Measurements from ENCODE around the gene CHMP5. TPM values are rescaled to one million over a fixed set of nuclear protein-coding genes. Genes with fewer than 3 reads are reported as not detected.
"Not testable (repeated sequence)": the region's sequence is repeated elsewhere in the genome, so short reads cannot be mapped to it uniquely, and the experiment has no call there.

The CHMP5 gene
- total RNA-seq, 1 donor, result 11.8 TPM

DNA sequence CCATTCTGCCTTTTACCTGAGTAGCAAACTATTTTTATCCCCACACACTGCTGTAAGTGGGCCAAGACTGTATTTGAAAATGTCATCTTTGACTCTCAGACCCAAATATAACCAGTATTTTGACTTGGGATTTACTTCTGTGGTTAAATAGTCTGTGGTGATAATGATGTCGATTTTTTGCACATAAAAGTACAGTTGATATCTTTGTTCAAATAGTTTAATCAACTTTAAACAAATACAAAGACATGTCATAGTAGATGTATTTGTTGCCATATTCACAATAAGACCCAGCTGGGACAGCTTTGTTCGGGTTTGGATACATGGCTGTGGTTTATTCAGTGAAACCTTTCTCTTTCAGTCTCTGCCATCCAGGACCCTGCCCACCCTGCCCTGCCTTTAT lies 45.9 kb downstream of the CHMP5 start:
- DNase-seq (ENCODE audit: low read depth in 2 of 3, low spot score in 2 of 3), result no peak

DNA sequence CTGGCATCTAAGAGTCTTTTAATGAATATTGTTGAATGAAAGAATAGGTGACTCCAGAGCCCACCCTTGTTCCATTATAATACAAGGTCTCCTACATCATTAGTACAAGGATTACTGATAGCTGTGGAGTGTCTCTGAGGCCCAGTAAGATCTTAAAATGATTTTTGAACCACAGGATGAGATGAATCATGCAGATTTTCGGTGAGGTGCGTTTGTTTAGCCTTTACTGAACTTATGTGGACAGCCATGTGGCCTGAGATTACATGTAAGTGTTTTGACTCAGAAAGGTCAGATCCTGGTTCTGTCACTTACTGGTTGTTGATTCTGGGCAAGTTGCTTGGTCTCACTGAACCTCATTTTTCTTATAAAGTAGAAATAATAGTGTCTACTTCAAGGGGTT lies 47.1 kb downstream of the CHMP5 start:
- DNase-seq (ENCODE audit: low read depth in 2 of 3, low spot score in 2 of 3), result no peak

DNA sequence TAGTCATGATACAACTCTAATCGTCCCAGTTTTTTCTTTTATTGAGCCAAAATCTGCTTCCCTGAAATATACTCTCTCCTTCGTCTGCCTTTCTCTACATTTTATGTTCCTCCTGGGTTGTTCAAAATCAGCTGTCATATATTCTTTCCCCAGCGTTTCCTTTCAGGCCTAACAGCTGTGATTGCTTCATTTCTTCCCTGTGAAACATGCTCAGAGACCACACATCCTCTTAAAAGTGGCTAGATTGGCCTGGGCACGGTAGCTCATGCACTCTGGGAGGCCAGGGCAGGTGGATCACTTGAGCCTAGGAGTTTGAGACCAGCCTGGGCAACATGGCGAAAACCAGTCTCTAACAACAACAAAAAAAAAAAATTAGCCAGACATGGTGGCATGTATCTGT lies 50.5 kb downstream of the CHMP5 start:
- DNase-seq (ENCODE audit: low read depth in 2 of 3, low spot score in 2 of 3), result no peak

DNA sequence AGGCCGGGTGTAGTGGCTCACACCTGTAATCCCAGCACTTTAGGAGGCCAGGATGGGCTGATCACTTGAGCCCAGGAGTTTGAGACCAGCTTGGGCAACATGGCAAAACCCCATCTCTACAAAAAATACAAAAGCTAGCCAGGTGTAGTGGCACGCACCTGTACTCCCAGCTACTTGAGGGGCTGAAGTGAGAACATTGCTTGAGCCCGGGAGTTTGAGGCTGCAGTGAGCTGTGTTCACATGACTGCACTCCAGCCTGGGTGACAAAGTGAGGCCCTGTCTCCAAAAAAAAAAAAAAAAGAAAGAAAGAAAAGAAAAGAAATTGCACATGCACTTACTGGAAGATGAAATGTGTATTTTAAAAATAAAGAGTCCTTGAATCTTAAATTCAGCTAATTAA lies 52.3 kb downstream of the CHMP5 start:
- DNase-seq (ENCODE audit: low read depth in 2 of 3, low spot score in 2 of 3), result not testable (repeated sequence)

DNA sequence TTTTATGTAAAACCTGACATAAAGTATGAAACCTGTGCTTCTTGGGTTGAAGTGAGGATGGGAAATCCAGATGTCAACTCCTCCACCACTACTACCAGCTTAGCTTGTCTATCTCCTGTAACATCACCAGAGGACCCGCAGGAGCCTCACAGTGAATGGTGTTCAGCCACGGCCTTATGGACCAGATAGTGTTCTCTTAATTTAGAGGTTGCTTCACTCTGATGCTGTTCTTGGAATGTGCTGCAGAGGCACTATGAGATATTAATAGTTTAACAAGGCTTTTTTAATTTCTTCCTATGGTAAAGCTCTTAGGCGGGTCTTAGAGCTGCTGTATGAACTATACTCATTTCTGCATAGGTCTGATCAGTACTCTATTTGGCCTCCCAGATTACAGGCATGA lies 53.4 kb downstream of the CHMP5 start:
- no peak for DNase-seq (ENCODE audit: low read depth in 2 of 3, low spot score in 2 of 3)

DNA sequence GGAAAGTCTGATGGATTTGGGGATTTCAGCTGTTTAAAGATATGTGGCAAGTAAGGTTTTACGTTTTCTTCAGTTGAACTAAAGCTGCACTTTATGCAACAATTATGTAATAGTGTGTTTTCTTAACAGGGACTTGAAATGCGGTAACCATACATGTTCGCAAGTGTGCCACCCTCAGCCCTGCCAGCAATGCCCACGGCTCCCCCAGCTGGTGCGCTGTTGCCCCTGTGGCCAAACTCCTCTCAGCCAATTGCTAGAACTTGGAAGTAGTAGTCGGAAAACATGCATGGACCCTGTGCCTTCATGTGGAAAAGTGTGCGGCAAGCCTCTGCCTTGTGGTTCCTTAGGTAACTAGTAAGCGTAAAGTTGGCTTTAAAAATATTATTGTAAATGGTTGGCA lies 53.9 kb downstream of the CHMP5 start:
- no peak for DNase-seq (ENCODE audit: low read depth in 2 of 3, low spot score in 2 of 3)

DNA sequence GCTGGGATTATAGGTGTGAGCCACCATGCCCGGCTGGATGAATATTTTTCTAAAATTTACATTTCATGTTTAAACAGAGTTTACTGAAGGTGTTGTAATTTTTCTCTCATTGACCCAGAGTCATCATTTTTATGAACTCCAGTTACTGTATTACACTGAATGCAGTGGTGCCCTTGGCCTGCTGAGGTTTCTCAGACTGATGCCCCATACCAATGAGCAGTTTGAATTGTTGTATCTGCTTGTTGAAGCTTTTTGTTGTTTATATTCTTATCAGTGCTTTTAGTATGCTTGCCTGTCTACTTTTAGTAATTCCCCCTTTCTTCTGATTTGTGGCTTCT lies 55.4 kb downstream of the CHMP5 start:
- DNase-seq (ENCODE audit: low read depth in 2 of 3, low spot score in 2 of 3), result no peak

DNA sequence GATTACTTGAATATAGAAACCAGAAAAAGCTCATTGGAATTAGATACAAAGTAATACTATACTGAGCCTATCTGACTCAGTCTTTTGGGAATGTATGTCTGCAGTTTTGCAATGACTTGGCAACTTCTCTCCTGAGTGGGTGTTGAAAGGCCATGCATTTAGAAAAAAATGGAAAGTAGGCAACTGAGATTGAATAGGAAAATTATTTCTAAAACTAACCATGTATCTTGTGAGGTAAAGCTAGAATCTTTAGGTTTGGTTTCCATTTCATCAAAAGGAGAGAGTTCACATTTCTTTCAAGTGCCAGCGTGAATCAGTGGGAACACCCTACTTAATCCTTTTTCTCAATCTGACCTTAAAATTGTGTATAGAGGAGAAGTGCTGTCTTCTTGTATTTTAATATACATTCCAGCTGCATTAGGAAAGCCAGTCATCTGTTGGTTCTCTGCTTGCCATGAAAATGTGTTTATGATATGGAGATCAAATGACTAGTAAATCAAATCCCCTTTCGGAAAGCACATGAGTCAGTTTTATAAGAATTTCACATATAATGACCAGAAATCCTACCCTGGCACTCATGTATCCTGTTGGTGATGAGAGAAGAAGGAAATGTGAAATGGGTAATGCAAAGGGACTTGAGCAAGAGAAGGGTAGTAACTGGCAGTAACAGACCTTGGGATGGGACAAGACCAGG lies 55.9 kb downstream of the CHMP5 start:
- DNase-seq (ENCODE audit: low read depth in 2 of 3, low spot score in 2 of 3), result no peak

DNA sequence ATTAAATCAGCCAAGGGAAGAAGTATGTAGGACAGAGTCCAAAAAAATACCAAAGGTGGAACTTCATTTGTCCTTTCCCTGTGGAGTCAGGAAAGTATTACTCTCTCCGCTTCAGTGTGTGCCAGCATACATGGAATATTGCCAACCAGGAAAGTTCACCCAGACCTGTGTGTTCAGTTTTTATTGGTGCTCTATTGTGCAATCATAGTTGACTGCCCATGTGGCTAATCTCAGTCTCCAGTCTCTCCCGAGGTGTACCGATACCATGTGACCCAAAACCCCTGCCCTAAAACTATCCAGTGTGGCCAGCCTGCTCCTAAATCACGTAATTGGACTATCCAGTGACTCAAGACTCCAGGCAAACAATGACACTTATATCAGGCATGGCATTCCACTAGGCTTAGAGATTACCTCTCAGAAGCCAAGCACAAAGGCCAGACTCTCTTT lies 64.3 kb downstream of the CHMP5 start:
- DNase-seq (ENCODE audit: low read depth in 2 of 3, low spot score in 2 of 3), result no peak

DNA sequence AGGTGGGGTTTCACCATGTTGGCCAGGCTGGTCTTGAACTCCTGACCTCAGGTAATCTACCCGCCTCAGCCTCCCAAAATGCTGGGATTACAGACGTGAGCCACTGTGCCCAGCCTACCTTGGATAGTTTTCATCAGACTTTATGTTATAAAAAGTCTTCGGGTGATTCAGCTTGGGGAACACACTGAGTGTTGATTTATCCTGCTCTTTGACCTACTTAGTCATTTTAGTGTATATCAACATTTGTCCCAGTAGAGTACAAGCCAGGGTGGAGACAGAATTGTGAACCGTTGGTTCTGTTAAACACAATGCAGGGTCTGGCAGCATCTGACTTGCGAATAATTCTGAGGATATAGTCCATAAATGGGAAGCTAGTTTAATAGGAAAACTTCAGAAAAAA lies 65.1 kb downstream of the CHMP5 start:
- no peak for DNase-seq (ENCODE audit: low read depth in 2 of 3, low spot score in 2 of 3)

DNA sequence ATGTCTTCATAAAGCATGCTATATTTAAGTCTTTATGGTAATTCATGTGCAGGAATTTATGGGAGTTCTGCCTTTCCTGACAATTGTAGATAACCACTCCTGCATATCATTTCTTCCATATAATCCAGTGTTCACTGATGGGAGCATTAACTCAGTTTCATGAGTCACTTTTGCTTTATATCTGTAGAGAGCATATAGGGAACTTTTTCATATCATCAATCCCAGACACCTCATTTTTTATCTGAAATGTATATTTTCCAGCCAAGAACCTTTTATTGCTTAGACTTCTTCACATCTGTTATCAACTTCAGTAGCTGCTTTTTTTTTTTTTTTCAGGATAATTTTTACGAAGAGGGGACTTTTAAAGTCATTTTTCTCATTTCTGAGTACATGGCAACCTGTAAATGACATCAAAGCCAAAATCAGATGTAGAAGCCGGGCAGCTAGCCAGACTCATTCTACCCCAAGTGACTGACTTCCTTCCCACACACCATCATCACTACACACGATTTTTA lies 66.6 kb downstream of the CHMP5 start:
- DNase-seq (ENCODE audit: low read depth in 2 of 3, low spot score in 2 of 3), result no peak

Other genes starting within 250 kb of the CHMP5 start
- gene DNAJA1, start 239.8 kb upstream of the CHMP5 start, total RNA-seq, result 28.3 TPM
- 18.6 TPM for gene SMU1, start 188.4 kb upstream of the CHMP5 start, total RNA-seq
- gene B4GALT1, start 97.7 kb upstream of the CHMP5 start, total RNA-seq, result 9.4 TPM
- gene SPINK4, start 24.9 kb upstream of the CHMP5 start, total RNA-seq, result not detected
- gene BAG1, start 341 bp upstream of the CHMP5 start, total RNA-seq, result 34.7 TPM
- 35.5 TPM for gene NFX1, start 25.5 kb downstream of the CHMP5 start, total RNA-seq
- gene AQP7, start 137.5 kb downstream of the CHMP5 start, total RNA-seq, result not detected
- 1.6 TPM for gene AQP3, start 182.5 kb downstream of the CHMP5 start, total RNA-seq
- gene NOL6, start 208.9 kb downstream of the CHMP5 start, total RNA-seq, result 31.0 TPM

Measured in hematopoietic multipotent progenitor cell (in vitro differentiated cells).